H1 (cell line): ENCODE results near the gene RNU6-1. TPM values are rescaled to one million over a fixed set of nuclear protein-coding genes. Genes with fewer than 3 reads are reported as not detected.

Experiments
- BACH1 ChIP-seq: IDR thresholded peaks from 2 replicates; pipeline ENCODE4 v1.6.1; 2012; ENCODE audit warnings: low read length, improper control_type of control experiment
- BRCA1 ChIP-seq: IDR thresholded peaks from 2 replicates; pipeline ENCODE4 v1.6.1; 2012; ENCODE audit warnings: low read depth, low read length, improper control_type of control experiment
- CHD2 ChIP-seq: IDR thresholded peaks from 2 replicates; pipeline ENCODE4 v1.6.1; 2012; ENCODE audit warnings: low read length, improper control_type of control experiment
- CREB1 ChIP-seq: IDR thresholded peaks from 2 replicates; pipeline ENCODE4 v1.6.1; 2012; ENCODE audit warnings: inconsistent platforms
- KDM4A ChIP-seq: IDR thresholded peaks from one replicate; pipeline ENCODE4 v1.7.1; 2012; ENCODE audit warnings: low read depth, mild to moderate bottlenecking, moderate library complexity, low read length, inconsistent platforms; ENCODE audit not compliant: severe bottlenecking
- NANOG ChIP-seq: IDR thresholded peaks from 2 replicates; pipeline ENCODE4 v1.6.1; 2011; ENCODE audit warnings: low read length, low read depth, mild to moderate bottlenecking, inconsistent platforms; ENCODE audit not compliant: insufficient read depth, poor library complexity, severe bottlenecking
- RXRA ChIP-seq: IDR thresholded peaks from 2 replicates; pipeline ENCODE4 v1.6.1; 2011; ENCODE audit warnings: low read depth, mild to moderate bottlenecking, low read length, moderate library complexity; ENCODE audit not compliant: insufficient read depth
- polyA plus RNA-seq, 7 experiments: library from polyadenylated mRNA; depleted of rRNA in 3 of 7; stranded (reverse) in 5 of 7; unstranded in 2 of 7; fragments of >200 nt in 5 of 7; fragments of 200-250 nt in 2 of 7; gene quantifications; 1 replicate in 5 of 7; 2 replicates in 1 of 7; 4 replicates in 1 of 7; pipeline versions ENCODE4 v1.2.1 to v1.2.3, GENCODE V29; 2011 to 2013; ENCODE audit warnings: missing spikeins in 2 of 7, mixed read lengths in 2 of 7
- total RNA-seq: library from RNA; stranded (reverse); fragmentation: NEBNext Ultra II Directional; extraction: Animal tissue kit (Norgen Biotek cat#: 25700); gene quantifications from 2 replicates; pipeline ENCODE4 v1.2.1, GENCODE V29; 2021

RNU6-1 gene
- total and polyA plus RNA-seq, 2 of the 8 experiments (the other 6 are each of a cell fraction or from before 2014, with no cell fraction given): not detected

DNA sequence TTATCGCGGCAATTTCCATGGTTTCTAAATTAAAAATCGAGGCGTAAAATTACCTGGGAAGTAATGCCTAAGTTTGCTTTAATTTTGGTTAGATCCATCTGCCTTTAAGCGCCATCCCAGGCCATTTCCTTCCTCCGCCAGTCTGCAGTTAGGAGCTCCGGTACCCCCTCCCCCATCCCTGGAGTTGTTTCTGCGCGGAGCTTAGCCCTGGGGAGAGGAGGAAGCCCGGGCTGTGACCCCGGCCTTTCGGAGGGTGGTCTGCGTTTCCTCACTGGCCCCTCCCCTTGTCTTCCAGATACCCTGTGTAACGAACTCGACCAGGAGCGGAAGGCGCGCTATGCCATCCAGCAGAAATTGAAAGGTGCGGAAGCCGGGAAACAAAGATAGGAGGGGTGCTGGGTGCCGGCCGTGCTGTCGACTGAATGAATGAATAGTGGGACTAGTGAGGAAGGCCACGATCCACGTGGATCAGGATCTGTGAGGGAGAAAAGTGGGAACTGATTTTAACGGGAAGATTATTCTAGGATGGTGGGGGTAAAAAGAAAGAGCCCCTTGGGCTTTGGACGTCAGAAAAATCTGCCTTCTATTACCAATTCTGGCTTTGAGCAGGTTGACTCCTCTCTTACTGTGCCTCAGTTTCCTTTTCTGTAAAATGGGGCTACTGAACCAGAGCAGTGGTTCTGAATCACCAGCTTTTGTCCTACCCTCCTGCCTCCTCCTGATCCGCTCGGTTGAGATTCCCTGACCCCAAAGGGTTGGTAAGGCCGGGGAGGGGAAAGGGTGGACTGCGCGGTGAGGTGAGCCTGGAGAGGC, 6.7 kb downstream of the RNU6-1 start (continued):
- TF ChIP-seq NANOG: no peak
- TF ChIP-seq BACH1: no peak
- no peak for TF ChIP-seq BRCA1
- TF ChIP-seq CHD2: 0 out of 2 replicates have a peak, but pooled peaks have one; percentile 23
- TF ChIP-seq CREB1: no peak
- TF ChIP-seq RXRA: no peak
- TF ChIP-seq KDM4A: peak; percentile 15
- TF ChIP-seq, all 59 proteins: peak for 7
